Right lobe of liver (tissue), 6 donors: ENCODE data around the gene SCFD2. TPM values are rescaled to one million over a fixed set of nuclear protein-coding genes. Genes with fewer than 3 reads are reported as not detected.

Experiments
- ATAC-seq, 4 donors: fragments of 200-7000 bp; cut with Tn5 transposase; one replicate each; pipeline ENCODE4 v1.9.1; 2020; ENCODE audit warnings: mild to moderate bottlenecking in 4 of 4, moderate library complexity in 4 of 4
- DNase-seq, 3 donors: peaks; one replicate each; pipeline ENCODE4 v3.0.0-alpha.2; 2020
- H3K27ac ChIP-seq, 3 donors: fragments of 200-600 bp; one replicate each; pipeline ENCODE4 v1.8.0; 2022
- H3K27me3 ChIP-seq, 2 donors: fragments of 200-600 bp; one replicate each; pipeline ENCODE4 v1.8.0; 2022
- H3K36me3 ChIP-seq, 4 donors: fragments of 200-600 bp; sonication (generic) in 1 of 4; one replicate each; pipeline versions ENCODE4 v1.5.1 to v1.8.0; 2017 to 2022; ENCODE audit warnings: control low read depth in 1 of 4
- H3K4me1 ChIP-seq, 4 donors: fragments of 200-600 bp; sonication (generic) in 1 of 4; one replicate each; pipeline versions ENCODE4 v1.5.1 to v1.8.0; 2017 to 2022; ENCODE audit warnings: control low read depth in 1 of 4
- H3K4me3 ChIP-seq, 3 donors: fragments of 200-600 bp; one replicate each; pipeline ENCODE4 v1.8.0; 2022
- H3K9me3 ChIP-seq, 4 donors: fragments of 200-600 bp; sonication (generic) in 1 of 4; one replicate each; pipeline versions ENCODE4 v1.5.1 to v1.8.0; 2017 to 2022; ENCODE audit warnings: control low read depth in 1 of 4
- CTCF ChIP-seq, 4 donors: fragments of 200-600 bp in 3 of 4; fragments of 450-650 bp in 1 of 4; IDR thresholded peaks; one replicate each; pipeline versions ENCODE4 v1.5.1 to v1.8.0; 2016 to 2022; ENCODE audit warnings: antibody characterized with exemption in 4 of 4, mild to moderate bottlenecking in 2 of 4
- POLR2A ChIP-seq: fragments of 450-650 bp; IDR thresholded peaks from one replicate; pipeline ENCODE4 v1.6.1; 2017; ENCODE audit warnings: antibody characterized with exemption, mild to moderate bottlenecking
- WGBS: methylation state at CpG from one replicate; pipeline ENCODE4 v1.1.6; 2018; ENCODE audit warnings: low coverage, low lambda C conversion rate; ENCODE audit not compliant: insufficient coverage; ENCODE audit errors: missing lambda C conversion rate; 5-methylcytosine and 5-hydroxymethylcytosine counted together
- intact Hi-C, 2 donors: fragments of 100-400 bp; cut with DNase I; formaldehyde crosslinking; loops; one replicate each; pipeline versions ENCODE4 v1.11.2 to v1.14.1; 2022
- total RNA-seq, 6 experiments: library from RNA; depleted of rRNA in 2 of 6; stranded (reverse); fragments of >200 nt in 2 of 6; fragmentation: NEBNext Ultra II Directional in 3 of 6; extraction: Animal tissue kit (Norgen Biotek cat#: 25700) in 3 of 6; gene quantifications; one replicate each; pipeline versions ENCODE4 v1.1.0 to v1.2.4, GENCODE V29; 2016 to 2023
- donor health status: DM: no; HTN: yes; CAD: no.
- donor health status: DM: no; HTN: no; CAD: no.
- donor health status: DM: no; HTN: no; CAD: no.
- donor health status: DM: no; HTN: yes; CAD: no.
- donor health status: DM: no; HTN: yes; CAD: no.

The SCFD2 gene
- total RNA-seq, 6 experiments from 2014 or later, result 7.6 to 17.1 (median 10.3) TPM

DNA sequence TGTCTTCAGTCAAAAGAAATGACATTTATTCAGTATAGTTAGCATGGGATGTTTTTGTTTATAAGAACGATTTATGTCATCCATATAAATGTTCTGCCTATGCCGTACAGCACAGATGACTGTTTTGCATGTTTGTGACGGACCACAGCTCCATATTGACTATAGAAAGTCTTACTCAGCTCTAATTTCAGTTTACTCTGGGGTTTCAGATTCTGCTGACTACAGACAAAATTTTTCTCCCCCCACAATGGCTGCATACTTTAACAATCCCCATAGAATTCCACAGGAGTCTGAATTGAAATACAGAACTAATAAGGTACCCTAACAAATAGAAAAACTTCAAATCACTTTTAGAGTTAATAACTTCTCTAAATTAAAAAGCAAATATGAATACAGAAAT, 191.0 kb downstream of the SCFD2 start:
- no peak for DNase-seq
- Histone ChIP-seq H3K9me3 (no peaks in the 10 kb centered on the region), H3K27ac (no peak overlapping the region), H3K4me3 (no peak overlapping the region), H3K36me3 (no peaks in the 10 kb centered on the region), H3K4me1 (no peaks in the 10 kb centered on the region), H3K27me3 (no peaks in the 10 kb centered on the region)
- WGBS, result 100% methylated on average over 3 of the region's 3 CpGs
- ATAC-seq, result no peak
- TF ChIP-seq POLR2A (no peak), CTCF (IDR thresholded peaks at IDR 0.05) (no peak)
- intact Hi-C loops, result no loop called here

GRCh38 chr4:53173576-53173975, 192.3 kb downstream of the SCFD2 start:
- no peak overlapping the region for H3K27ac ChIP-seq
- no peak overlapping the region for H3K4me3 ChIP-seq
- intact Hi-C loops, result no loop called here
- WGBS, result 100% methylated on average over 1 of the region's 1 CpG
- no peaks in the 10 kb centered on the region for H3K27me3 ChIP-seq
- no peaks in the 10 kb centered on the region for H3K9me3 ChIP-seq
- no peaks in the 10 kb centered on the region for H3K4me1 ChIP-seq
- H3K36me3 ChIP-seq, result no peaks in the 10 kb centered on the region
- DNase-seq (no peak), ATAC-seq (no peak)
- TF ChIP-seq POLR2A (no peak), CTCF (IDR thresholded peaks at IDR 0.05) (no peak)

DNA sequence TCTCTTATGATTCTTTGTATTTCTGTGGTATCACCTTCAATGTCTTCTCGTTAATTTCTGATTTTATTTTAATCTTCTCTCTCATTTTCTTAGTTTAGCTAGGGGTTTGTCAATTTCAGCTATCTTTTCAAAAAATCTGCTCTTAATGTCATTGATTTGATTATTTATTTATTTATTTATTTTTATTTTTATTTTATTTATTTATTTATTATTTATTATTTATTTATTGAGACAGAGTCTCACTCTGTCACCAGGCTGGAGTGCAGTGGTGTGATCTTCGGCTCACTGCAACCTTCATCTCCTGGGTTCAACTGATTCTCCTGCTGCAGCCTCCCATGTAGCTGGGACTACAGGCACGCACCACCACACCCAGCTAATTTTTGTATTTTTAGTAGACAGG, 194.1 kb downstream of the SCFD2 start:
- no peak for TF ChIP-seq POLR2A
- no peak for TF ChIP-seq CTCF (IDR thresholded peaks at IDR 0.05)
- no peak overlapping the region for H3K4me3 ChIP-seq
- ATAC-seq (no peak), DNase-seq (no peak)
- H3K9me3 ChIP-seq, result no peaks in the 10 kb centered on the region
- intact Hi-C loops, result no loop called here
- no peaks in the 10 kb centered on the region for H3K4me1 ChIP-seq
- 100% methylated on average over 2 of the region's 3 CpGs for WGBS
- H3K27ac ChIP-seq, result no peak overlapping the region
- H3K36me3 ChIP-seq, result no peaks in the 10 kb centered on the region
- H3K27me3 ChIP-seq, result no peaks in the 10 kb centered on the region

- intact Hi-C loops, result no loop called here
- Histone ChIP-seq H3K4me1 (no peaks in the 10 kb centered on the region), H3K36me3 (no peaks in the 10 kb centered on the region), H3K9me3 (no peaks in the 10 kb centered on the region), H3K27ac (no peak overlapping the region), H3K4me3 (no peak overlapping the region), H3K27me3 (no peaks in the 10 kb centered on the region)
- no peak for TF ChIP-seq POLR2A
- TF ChIP-seq CTCF (IDR thresholded peaks at IDR 0.05), result no peak
- no peak for ATAC-seq
- no peak for DNase-seq
- 91% methylated on average over 5 of the region's 5 CpGs for WGBS
These were observed 195.9 kb downstream of the SCFD2 start for GRCh38 chr4:53169695-53170617.
